CD4-positive, alpha-beta T cell treated with Interleukin-15 for 4 hours (primary cell): ENCODE results near the gene TGFBRAP1.
"Not testable (repeated sequence)": the region's sequence is repeated elsewhere in the genome, so short reads cannot be mapped to it uniquely, and the experiment has no call there.

Source experiments
- DNase-seq: peaks from one replicate; pipeline ENCODE4 v3.0.0-alpha.2; 2020; ENCODE audit warnings: low spot score

TGFBRAP1 gene

DNA sequence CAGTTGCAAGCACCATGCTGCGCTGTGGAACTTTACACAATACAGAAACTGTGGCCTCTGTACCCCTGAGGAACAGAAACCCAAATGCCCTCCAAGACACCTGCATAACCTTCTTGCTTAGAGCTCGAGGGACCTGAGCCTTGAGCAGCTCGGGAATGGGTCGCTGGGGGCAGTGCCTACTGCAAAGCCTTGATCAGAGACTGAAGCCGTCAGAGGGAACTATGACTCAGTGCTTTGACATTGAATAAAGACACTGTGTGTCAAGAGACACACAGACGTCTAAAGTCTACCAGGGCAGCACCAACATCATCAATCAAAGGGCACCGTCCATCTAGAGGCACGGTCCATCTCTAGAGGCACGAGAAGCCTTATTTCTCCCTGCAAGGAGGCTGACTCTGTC lies 57.4 kb downstream of the TGFBRAP1 start:
- DNase-seq = no peak

DNA sequence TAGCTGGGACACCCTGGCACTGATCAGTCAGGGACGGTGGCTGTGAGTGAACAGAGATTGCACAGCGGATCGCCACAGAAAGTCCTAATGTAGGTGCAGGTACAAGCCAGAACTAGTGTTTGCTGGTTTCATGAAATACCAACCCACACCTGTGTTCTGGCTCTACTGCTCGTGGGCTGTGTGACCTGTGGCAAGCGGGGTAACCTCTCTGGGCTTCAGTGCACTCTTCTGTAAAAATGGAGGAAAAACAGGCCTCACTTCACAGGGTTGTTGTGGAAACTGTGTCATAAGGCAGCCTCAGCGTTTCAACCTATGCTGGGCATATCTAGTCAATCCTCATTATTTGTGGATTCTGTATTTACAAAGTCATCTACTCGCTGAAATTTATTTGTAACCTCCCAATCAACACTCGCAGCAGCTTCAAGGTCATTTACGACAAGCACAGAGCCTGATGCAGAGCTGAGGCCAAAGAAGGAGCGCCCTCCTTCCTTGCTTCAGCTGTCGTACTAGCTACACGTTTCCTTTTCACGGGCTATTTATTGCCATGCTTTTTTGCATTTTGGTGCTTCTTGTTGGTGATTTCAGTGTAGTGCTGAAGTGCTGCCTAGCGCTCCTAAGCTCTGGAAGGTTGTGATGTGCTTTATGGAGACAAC lies 58.0 kb downstream of the TGFBRAP1 start:
- no peak for DNase-seq

DNA sequence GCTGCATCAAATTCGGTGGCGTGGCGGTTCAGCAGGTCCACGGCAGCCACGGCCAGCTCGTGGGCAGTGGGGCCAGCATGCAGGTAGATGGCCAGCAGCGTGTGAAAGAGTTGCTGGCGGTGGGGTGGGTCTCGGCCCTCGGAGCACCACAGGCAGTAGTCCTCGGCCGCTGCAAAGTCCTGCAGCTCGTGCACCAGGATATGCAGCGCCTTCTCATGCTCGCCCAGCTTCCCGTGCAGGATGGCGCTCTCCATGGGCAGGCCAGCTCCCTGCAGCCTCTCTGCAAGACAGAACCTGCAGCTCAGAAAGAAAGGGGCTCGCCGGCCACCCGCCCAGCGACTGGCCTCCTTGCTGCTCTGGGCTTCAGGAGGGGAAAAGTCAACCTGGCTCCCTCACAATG lies 60.1 kb downstream of the TGFBRAP1 start:
- DNase-seq = no peak

DNA sequence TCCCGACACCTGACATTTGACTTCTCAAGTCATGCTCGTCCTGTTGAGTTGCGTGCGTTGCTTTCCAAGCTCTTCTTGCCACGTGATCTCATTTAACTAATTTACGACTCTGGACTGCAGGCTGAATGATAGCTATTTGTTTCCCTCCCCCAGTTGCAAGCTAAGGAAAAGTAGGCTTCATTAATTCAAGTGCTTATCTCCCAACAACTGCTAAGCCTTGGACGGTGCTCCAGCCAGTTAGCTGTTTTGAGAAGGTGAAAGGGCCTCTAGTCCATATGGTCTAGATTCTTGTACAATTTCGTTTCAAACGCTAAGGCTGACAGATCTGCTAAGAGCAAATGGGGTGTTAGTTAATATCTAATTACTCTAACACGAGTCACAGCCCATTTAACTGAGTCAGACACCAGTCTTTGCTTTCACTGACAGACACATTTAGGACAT lies 66.9 kb downstream of the TGFBRAP1 start:
- DNase-seq = no peak

DNA sequence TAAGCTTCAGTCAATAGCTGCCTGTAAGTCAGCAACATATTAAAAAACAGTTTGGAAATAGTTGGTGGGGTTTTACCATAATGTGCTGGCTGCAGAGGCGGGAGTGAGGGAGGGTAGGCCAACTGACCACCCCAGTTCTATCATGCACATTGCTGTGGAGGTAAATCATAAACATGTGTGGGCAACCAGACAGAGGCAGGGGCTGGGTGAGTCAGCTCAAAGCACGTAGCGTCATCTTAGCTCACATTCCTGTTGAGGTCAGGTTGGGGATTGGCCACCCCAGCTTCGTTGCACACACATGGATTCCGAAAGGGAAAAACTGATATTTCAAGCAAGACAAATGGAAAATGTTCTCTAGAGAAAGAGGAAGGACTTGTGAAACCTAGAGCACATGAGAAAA lies 68.5 kb downstream of the TGFBRAP1 start:
- DNase-seq = no peak

DNA sequence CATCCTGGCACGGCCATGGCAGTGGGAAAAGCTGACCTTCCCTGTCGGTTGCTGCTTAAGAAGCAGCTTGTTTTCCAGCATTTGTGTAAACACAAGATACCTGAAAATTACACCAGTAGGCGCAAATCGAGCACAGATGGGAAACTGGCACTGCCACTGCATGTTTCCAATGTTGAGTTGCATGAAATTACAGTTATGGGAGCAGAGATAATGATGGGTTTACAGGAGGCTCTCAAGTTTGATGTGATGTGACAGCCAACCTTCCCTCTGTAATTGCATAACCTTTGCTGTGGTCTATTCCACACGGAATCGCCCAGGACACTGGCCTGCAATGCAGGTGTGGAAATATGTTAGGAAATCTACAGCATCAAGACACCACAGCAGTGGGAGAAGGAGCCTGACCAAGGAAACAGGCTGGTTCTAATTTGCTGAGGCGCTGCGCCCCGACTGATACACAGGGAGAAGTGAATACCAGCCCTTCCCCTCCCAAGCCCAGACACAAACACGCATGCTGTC lies 70.6 kb downstream of the TGFBRAP1 start:
- DNase-seq = no peak

DNA sequence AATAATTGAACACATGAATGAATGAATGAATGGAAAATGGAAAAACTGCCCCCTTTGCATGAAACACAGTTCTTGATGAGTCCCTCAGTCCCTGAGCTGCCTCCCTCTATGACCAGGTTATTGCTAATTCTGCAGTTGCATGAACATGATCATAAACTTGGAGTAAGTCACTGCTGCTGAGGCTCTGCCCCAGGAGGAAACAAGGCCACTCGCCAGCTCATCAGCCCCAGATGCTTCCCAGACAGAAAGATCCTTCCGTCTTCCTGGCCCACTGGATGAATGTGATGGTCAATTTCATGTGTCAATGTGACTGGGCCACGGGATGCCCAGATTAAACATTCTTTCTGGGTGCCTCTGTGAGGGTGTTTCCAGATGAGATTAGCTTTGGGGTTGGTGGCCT lies 71.6 kb downstream of the TGFBRAP1 start:
- DNase-seq = no peak

DNA sequence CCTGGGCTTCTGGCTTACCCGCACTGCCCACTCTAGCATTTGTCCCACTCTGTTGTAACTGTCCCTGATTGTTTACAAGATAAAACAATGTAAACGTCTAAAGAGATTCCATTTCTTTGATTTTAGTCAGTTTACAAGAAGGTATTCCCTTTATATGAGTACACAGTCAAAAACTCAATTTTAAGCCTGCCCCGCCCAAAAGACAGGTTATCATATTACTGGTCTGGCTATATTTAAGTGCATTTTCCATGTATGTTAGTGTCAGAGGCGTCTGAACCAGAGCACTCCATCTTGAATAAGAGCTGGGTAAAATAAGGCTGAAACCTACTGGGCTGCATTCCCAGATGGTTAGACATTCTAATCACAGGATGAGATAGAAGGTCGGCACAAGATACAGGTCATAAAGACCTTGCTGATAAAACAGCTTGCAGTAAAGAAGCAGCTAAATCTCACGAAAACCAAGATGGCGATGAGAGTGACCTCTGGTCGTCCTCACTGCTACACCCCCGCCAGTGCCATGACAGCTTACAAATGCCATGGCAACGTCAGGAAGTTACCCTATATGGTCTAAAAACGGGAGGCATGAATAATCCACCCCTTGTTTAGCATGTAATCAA lies 73.0 kb downstream of the TGFBRAP1 start:
- no peak for DNase-seq

DNA sequence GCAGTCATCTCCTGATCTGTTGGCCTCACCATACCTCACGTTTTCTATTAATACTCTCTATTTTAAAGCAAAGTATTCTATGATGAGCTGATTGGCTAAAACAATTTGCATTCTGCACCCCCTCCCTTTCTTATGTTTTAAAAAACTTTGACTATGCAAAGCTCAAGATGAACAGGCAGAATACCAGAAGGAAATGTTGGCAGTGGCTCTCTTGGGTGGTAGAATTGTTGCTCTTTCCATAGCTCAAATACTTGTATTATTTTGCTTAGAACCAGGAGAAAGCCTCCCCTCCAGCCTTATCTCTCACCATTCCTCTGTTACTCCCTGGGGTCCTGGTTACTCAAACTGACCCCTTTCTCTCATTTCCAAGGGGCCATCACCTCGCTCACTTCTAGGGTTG lies 73.6 kb downstream of the TGFBRAP1 start:
- DNase-seq = no peak

DNA sequence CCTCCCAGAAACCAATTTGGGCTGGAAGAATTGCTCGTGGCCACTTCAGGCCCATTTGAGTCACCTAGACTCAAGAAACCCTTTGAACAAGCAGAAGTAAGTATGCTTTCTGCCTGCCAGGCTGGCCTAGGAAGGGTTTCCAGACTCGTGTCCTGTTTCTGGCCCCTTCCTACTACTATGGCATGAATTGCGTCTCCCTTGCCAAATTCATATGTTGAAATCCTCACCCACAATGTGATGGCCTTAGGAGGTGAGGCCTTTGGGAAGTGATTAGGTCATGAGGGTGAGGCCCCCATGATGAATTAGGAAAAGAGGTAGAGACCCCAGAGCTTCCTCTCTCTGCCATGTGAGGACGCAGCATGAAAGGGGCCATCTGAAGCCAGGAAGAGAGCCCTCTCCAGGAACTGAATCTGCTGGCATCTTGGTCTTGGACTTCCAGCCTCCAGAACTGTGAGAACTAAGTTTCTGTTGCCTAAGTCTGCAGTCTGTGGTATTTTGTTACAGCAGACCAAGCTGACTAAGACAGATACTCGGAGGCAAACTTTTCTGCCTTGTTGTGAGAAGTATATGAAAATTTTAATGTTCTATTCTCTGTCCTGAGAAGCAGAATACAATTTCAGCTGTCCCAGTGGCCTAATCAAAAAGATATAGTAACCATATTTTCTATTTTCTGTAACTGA lies 74.9 kb downstream of the TGFBRAP1 start:
- no peak for DNase-seq

DNA sequence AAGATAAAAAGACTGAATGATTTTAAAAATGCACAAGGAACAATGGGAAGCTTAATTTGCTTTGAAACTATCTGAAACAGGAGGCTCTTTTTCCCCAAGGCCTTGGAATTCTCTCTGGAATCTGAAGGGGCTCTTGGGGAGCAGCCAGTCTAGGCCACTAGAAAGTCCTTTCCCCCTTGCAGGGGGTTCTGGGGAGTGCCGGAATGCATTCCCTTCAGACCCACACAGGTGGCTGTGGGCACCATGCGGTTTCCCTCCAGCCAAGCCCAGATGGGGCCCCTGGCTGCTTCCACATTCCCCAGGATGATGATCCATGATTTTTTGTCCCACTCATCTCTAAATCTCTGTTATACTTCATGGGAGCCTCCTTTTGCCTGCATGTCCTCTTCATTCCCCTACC lies 77.3 kb downstream of the TGFBRAP1 start:
- DNase-seq = no peak

DNA sequence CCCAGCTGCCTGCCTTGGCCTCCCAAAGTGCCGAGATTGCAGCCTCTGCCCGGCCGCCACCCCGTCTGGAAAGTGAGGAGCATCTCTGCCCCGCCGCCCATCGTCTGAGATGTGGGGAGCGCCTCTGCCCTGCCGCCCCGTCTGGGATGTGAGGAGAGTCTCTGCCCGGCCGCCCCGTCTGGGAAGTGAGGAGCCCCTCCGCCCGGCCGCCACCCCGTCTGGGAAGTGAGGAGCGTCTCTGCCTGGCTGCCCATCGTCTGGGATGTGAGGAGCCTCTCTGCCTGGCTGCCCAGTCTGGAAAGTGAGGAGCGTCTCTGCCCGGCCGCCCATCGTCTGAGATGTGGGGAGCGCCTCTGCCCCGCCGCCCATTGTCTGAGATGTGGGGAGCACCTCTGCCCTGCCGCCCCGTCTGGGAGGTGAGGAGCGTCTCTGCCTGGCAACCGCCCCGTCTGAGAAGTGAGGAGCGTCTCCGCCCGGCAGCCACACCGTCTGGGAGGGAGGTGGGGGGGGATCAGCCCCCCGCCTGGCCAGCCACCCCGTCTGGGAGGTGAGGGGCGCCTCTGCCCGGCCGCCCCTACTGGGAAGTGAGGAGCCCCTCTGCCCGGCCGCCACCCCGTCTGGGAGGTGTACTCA lies 78.4 kb downstream of the TGFBRAP1 start:
- DNase-seq = not testable (repeated sequence)

DNA sequence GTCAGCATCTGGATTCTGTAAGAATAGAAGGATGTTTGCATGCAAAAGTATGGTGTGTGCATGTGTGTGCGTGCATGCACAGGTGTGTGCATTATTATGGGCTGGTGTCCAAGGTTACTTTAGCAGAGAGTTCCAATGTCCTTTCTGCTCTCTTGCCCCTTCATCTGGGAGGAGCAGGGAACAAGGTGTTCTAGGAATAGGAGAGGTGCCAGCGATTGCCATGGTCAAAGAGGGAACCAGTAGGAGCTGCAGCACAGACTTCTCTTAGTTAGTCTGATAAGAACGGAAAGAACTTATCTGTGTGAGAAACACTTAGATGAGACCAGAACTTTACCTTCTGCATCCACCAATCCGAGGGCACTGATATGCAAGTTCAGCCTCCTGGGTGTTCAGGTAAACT lies 79.6 kb downstream of the TGFBRAP1 start:
- no peak for DNase-seq

DNA sequence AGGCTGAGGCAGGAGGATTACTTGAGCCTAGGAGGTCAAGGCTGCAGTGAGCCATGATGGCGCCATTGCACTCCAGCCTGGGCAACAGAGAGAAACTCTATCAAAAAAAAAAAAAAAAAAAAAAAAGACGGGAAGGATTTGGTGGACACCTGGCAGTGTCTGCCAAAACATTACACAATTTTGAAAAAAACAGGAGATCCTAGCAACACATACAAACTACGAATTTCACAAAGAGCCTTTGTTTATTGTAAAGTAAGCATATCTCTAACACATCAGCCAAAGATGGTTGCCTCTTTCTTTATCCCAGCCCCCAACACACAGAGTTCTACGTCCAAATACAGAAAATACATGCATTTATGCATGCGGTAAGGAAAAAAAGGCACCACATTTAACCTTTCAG lies 80.4 kb downstream of the TGFBRAP1 start:
- DNase-seq = no peak

DNA sequence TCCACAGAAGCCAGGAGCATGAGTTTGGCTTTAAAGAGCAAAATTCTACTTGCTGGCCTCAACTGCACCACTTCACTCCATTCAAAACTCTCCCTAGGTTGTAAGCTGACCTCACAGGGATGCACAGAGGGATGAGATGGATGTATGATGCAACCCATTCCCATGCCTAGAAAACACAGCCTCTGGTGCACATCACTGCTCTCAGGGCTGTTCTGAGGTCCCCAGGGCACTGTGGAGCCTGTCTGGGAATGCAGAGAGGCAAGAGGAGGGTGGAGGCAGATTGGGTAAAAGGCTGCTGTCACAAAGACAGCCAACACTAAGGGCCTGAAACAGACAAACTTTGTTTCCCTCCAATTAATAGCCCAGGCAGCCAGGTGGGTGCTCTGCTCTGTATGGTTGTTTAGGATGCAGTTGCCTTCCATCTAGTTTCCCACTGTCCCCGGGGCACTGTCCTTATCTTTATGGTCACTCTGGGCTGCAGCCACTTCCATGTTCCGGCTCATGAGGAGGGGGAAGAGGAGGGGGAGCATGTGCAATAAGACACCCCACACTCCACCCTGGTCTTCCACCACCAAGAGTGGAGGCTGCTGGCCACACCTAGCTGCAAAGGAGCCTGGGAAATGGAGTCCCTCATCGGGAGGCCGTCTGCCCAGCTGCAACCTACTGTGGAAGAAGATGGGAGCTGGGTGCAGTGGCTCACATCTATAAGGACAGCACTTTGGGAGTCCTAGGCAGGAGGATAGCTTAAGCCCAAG lies 81.0 kb downstream of the TGFBRAP1 start:
- no peak for DNase-seq

DNA sequence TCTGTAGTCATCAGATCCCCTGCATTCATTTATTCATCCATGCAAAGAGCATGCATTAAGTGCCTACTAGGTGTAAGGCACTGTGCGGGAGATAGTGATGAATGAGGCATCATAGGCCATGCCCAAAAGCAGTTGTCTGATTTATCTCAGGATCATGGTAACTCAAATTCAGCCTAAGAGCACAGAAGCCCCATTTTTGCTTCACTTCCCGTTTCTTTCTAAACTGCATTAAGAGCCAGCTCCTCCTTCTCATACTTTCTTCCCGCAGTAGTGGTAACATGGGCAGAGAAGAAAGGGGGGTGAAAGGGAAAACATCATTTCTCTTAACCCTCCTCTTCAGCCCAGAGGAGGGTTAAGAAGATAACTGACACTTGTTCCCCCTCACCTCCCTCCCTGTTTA lies 85.1 kb downstream of the TGFBRAP1 start:
- no peak for DNase-seq

DNA sequence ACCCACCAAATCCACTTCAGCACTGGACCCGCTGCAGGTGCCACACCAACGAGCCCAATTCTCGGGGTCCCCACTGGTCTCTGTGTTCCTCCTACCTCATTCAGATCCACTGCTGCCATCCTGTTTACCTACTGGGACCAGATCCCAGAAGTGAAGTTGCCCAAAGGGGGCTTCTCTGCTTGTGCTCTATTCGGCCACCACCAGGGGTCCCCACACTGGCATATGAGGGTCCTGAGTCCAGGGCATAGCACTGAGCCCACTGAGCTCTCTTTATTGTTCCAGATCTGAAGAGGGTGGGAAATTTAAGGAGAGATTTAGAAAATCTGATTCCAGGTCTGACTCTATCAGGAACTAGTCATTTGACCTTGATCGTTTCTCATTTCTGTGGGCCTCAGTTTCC lies 85.6 kb downstream of the TGFBRAP1 start:
- DNase-seq = no peak

DNA sequence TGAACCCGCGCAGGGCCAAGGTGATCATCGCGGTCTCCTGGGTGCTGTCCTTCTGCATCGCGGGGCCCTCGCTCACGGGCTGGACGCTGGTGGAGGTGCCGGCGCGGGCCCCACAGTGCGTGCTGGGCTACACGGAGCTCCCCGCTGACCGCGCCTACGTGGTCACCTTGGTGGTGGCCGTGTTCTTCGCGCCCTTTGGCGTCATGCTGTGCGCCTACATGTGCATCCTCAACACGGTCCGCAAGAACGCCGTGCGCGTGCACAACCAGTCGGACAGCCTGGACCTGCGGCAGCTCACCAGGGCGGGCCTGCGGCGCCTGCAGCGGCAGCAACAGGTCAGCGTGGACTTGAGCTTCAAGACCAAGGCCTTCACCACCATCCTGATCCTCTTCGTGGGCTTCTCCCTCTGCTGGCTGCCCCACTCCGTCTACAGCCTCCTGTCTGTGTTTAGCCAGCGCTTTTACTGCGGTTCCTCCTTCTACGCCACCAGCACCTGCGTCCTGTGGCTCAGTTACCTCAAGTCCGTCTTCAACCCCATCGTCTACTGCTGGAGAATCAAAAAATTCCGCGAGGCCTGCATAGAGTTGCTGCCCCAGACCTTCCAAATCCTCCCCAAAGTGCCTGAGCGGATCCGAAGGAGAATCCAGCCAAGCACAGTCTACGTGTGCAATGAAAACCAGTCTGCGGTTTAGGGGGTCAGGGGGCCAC lies 87.1 kb downstream of the TGFBRAP1 start:
- DNase-seq = no peak

DNA sequence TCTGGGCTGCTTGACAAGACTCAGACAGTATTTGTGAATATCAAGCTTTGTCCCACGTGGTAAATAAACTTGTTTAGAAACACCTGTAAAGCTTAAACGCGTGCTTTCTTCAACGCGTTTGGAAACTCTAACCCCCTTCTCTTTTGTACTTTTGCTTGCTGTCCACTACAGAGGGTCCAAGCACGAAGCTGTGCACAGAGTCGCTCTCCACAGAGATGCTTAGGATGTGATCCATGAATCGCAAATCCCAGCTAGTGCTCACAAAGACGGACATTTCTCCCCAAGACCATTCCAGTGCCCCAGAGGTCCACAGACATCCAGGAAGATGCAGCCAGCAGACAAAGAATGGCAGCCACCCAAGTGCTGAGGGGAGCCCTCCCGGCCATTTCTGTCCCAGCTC lies 88.1 kb downstream of the TGFBRAP1 start, which contains the start of gene GPR45:
Gene GPR45 (plus strand): TSS at position 301 of the 400 bp plus-strand sequence. CDS start 116 bp downstream, outside the sequence.
- no peak for DNase-seq

DNA sequence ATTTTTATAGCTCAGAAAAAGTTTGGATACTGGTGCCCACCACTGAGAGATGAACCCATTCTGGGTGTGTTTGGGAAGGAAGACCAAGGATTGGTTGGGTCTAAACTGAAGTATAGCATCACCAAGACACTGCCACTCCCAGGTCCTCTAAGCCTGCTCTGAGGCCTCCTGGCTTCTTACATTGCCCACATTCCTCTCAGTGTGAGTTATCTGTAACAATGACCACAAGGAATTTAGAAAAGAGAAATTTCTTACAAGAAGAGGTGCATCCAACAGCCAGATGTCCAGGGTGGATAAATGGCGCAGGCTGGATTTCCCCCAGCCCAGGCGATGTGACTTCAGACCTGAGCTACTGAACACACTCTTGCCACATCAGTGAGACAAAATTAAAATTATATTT lies 89.6 kb downstream of the TGFBRAP1 start:
- DNase-seq = no peak

DNA sequence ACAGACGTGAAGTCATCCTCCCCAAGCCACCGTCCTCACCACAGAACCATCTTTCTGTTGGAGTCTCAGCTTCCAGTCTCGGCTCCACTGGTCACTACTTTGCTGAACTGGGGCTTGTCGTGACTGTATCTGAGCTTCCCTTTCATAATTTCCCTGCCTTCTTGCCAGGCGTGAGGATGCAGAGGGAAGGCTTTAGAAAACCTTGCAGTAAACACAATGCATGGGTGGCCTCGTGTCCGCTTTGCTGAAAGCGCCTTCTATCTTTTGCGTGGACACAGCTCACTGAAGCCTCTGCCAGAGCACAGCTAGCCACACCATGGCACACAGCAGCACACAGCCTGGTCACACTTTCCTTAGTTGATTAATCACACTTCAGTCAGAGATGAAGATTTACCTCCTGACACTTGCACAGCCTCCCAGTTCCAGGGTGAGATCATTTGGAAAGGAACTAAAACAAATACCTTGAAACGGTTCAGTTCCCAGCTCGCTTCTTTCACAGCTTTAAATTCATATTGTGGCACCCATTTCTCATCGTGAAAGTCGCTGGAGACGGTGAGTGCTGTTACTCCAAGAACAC lies 90.8 kb downstream of the TGFBRAP1 start:
- DNase-seq = no peak
